IPS DF 4.7 (cell line): ENCODE measurements around the gene TNFSF9.
"Not testable (repeated sequence)": the region's sequence is repeated elsewhere in the genome, so short reads cannot be mapped to it uniquely, and the experiment has no call there.

ENCODE experiments used
- DNase-seq: peaks from one replicate; pipeline ENCODE4 v3.0.0-alpha.2; 2013; ENCODE audit warnings: low spot score; ENCODE audit errors: extremely low read depth

TNFSF9 gene

DNA sequence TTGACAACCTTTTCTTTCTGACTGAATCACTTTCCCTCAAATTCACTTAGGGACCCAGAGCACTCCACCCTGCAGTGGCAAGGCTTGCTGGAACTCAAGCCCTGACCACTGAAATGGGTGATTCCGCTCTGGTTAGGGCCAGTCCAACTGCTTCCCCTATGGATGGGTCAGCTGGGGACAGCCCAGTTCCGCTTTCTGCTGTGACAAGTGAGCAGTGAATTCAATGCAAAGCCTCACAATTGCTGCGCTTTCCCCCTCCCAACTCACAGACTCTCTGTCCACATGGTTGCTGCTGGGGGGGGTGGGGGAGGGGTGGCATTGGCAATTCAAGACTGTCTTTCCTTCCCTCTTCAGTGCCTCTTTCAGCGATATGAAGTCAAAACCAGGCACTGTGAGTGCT, 41.4 kb downstream of the TNFSF9 start:
- DNase-seq = no peak

DNA sequence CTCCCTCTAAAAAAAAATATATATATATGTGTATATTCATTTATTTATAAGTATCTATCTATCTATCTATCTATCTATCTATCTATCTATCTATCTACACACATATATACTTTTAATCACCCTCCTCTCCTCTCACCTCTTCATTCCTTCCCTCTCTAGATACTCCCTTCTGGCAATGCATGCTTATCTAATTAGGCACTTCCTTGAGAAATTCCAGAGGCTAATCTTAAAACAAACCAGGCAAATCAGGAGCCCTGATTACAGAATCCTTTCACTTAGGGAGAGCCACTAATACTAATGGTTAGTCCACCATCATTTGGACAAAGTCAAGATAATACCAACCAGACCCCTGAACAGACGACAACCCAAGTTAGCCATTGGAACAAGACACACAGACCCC, 42.5 kb downstream of the TNFSF9 start:
- DNase-seq = no peak

DNA sequence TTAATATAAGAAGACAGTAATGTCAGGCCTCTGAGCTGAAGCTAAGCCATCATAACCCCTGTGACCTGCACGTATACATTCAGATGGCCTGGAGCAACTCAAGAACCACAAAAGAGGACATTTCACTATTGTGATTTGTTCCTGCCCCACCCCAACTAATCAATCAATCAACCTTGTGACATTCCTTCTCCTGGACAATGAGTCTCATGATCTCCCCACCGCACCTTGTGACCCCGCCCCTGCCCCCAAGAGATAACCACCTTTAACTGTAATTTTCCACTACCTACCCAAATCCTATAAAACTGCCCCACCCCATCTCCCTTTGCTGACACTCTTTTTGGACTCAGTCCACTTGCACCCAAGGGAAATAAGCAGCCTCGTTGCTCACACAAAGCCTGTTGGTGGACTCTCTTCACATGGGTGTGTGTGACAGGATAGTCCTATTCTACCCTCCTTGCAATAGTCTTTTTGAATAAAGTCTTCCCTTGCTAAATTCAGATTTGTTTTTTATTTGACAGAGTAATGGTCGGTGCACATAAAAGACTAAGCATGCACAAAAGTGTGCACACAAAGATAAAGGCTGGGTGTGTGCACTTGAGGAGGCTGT, 46.1 kb downstream of the TNFSF9 start:
- DNase-seq = no peak

DNA sequence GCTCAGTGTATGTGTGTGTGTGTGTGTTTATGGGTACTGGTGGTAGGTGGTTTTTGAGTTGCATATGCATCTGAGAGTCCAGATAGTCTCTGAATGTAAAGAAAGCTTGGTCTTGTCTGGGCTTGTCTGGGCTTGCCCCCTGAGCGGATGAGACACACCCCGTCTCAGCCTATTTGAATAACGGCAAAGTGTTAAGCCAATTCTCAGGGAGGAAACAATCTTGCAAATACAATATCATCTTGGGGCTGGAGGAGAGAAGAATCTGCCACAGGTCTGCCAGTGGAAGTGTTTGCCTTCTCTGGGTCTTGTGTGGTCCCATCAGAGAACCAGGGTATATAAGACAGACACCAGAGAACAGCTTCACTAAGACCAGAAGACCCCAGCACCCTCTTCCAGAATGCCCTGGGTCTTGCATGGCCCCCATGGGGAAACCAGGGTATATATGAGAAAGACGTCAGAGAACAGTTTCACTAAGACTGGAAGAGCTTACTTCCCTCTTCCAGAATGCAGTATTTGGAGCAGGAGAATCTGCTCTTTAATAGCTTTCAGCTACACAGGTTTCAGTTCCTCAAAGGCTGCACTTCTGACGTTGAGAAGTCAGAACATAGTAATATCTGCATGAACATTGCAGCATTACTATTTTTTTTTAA, 46.8 kb downstream of the TNFSF9 start:
- no peak for DNase-seq

DNA sequence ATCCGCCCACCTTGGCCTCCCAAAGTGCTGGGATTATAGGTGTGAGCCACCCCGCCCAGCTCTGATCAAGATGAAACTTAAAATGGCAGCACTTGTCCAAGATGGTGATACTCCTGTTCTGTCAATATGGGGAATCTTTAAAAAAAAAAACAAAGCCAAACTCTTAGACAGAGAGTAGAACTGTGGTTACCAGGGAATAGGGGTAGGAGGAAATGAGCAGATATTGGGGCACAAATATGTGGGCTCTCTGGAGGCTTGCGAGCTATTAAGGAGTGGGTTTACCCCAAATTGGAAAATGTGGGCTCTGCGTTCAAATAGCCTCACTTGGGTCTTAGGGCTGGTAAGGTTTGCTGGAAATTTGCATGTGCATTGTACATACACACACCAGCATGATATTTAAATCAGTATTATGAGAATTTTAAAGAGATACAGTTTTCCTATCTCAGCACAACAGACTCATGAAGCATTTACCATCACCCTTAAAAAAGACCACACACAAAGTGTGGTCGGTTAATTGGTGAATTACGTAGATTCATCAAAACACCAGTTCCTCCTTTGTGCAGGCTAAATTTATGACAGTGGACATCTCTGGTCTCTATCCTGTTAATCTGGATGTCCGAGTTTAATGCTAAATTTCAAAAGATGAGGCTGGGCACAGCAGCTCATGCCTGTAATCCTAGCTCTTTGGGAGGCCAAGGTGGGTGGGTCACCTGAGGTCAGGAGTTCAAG, 48.8 kb downstream of the TNFSF9 start:
- DNase-seq = no peak

DNA sequence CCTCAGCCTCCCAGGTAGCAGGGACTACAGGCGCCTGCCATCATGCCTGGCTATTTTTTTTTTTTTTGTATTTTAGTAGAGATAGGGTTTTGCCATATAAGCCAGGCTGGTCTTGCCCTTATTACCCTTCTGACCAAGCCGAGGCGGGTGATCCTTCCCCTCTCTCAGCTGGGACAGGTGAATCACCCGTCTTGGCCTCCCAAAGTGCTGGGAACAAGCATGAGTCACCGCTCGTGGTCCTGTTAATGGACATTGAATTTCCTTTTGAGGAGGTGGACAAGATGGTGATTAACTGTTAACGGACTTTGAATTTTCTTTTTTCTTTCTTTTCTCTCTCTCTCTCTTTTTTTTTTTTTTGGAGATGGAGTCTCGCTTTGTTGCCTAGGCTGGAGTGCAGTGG, 49.5 kb downstream of the TNFSF9 start:
- DNase-seq = no peak

DNA sequence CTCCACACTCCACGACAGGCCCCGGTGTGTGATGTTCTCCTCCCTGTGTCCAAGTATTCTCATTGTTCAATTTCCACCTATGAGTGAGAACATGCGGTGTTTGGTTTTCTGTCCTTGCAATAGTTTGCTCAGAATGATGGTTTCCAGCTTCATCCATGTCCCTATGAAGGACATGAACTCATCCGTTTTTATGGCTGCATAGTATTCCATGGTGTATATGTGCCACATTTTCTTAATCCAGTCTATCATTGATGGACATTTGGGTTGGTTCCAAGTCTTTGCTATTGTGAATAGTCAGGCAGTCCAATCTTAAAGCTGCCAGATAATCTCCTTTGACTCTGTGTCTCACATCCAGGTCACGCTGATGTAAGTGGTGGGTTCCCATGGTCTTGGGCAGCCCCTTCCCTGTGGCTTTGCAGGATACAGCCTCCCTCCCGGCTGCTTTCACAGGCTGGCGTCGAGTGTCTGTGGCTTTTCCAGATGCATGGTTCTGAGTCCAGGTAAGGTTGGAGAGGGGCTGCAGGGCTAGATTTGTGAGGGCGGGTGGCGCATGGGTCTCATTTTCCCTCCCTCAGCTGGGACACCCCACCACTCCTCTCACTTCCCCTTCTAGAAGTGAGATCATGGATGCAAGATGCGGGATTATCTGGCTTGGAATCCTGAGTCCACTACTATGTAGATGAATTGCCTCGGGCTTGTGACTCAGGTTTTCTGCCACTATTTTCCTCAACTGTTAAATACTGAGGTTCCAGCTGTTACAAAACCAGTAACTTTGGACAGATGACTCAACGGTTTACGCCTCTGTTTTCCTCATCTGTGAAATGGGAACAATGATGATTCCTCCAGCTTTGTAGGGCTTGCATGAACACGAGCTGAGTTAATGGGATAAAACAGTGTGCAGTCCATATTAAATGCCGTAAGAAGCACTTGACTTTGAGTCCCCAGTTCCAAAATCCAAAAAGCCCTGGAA, 52.0 kb downstream of the TNFSF9 start:
- not testable (repeated sequence) for DNase-seq
